SU-DHL-6 (cell line): ENCODE data around the gene PLCXD1.

Experiments
- EZH2phosphoT487 ChIP-seq: fragments of 200-600 bp; sonication (generic), shearing (Covaris generic); conservative IDR thresholded peaks from 2 replicates; pipeline ENCODE4 v1.6.1; 2018; ENCODE audit warnings: mild to moderate bottlenecking, antibody characterized with exemption, low read length, moderate library complexity, mixed read lengths
- TF ChIP-seq, protein P1 (sequence below): fragments of 200-600 bp; sonication (generic); IDR thresholded peaks from one replicate; pipeline ENCODE4 v1.5.1; 2017; ENCODE audit warnings: antibody characterized with exemption, mild to moderate bottlenecking, low read length, moderate library complexity; ENCODE audit not compliant: insufficient read depth, poor library complexity, severe bottlenecking

DNA sequence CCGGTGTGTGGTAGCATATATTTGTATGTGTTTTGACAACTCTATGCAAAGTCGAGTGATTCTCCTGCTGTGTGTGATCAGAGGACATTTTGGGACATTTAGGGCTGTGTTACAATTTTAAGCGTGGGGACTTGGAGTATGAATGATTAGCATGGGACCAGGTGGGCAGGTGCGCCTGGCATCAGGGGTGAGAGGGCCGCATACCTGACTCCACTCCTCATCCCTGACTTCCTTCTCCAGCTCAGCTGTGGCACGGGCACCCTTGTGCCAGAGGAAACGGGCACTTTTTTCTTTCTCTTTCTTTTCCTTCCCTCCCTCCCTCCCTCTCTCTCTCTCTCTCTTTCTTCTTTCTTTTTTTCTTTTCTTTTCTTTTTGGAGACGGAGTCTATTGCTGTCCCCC is 15.7 kb upstream of the PLCXD1 start:
- TF ChIP-seq, protein P1, sequence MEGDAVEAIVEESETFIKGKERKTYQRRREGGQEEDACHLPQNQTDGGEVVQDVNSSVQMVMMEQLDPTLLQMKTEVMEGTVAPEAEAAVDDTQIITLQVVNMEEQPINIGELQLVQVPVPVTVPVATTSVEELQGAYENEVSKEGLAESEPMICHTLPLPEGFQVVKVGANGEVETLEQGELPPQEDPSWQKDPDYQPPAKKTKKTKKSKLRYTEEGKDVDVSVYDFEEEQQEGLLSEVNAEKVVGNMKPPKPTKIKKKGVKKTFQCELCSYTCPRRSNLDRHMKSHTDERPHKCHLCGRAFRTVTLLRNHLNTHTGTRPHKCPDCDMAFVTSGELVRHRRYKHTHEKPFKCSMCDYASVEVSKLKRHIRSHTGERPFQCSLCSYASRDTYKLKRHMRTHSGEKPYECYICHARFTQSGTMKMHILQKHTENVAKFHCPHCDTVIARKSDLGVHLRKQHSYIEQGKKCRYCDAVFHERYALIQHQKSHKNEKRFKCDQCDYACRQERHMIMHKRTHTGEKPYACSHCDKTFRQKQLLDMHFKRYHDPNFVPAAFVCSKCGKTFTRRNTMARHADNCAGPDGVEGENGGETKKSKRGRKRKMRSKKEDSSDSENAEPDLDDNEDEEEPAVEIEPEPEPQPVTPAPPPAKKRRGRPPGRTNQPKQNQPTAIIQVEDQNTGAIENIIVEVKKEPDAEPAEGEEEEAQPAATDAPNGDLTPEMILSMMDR, result no peak
- TF ChIP-seq EZH2phosphoT487, result no peak
